Chondrocyte (in vitro differentiated cells): Measurements from ENCODE around the gene ABCG8. TPM values are rescaled to one million over a fixed set of nuclear protein-coding genes. Genes with fewer than 3 reads are reported as not detected.

Source experiments
- DNase-seq: peaks from one replicate; pipeline ENCODE4 v3.0.0; 2021; ENCODE audit warnings: mixed read lengths, low spot score
- H3K27ac Mint-ChIP-seq: one replicate; pipeline ENCODE4 v1.8.0; 2021; ENCODE audit warnings: mild to moderate bottlenecking, moderate library complexity, mixed read lengths; ENCODE audit not compliant: unreplicated experiment
- H3K27me3 Mint-ChIP-seq: 2 replicates; pipeline ENCODE4 v1.8.0; 2021; ENCODE audit warnings: low read depth, mixed read lengths
- H3K36me3 Mint-ChIP-seq: 2 replicates; pipeline ENCODE4 v1.8.0; 2021; ENCODE audit warnings: low read depth, mixed read lengths
- H3K4me1 Mint-ChIP-seq: 2 replicates; pipeline ENCODE4 v1.8.0; 2021; ENCODE audit warnings: low read depth, mild to moderate bottlenecking, mixed read lengths
- H3K4me3 Mint-ChIP-seq: one replicate; pipeline ENCODE4 v1.8.0; 2021; ENCODE audit warnings: mild to moderate bottlenecking, moderate library complexity, mixed read lengths; ENCODE audit not compliant: unreplicated experiment
- H3K9me3 Mint-ChIP-seq: 2 replicates; pipeline ENCODE4 v1.8.0; 2021; ENCODE audit warnings: low read depth, mixed read lengths
- total RNA-seq: library from RNA; stranded (reverse); gene quantifications from 3 replicates; pipeline ENCODE4 v1.2.1, GENCODE V29; 2021
- TF ChIP-seq, protein P1 (sequence below): fragments of 200-600 bp; sonication (generic); IDR thresholded peaks from 2 replicates; pipeline ENCODE4 v1.5.0; 2021; ENCODE audit warnings: antibody characterized with exemption, mild to moderate bottlenecking, moderate library complexity

Gene ABCG8
- total RNA-seq, 1 donor from 2014 or later = not detected

DNA sequence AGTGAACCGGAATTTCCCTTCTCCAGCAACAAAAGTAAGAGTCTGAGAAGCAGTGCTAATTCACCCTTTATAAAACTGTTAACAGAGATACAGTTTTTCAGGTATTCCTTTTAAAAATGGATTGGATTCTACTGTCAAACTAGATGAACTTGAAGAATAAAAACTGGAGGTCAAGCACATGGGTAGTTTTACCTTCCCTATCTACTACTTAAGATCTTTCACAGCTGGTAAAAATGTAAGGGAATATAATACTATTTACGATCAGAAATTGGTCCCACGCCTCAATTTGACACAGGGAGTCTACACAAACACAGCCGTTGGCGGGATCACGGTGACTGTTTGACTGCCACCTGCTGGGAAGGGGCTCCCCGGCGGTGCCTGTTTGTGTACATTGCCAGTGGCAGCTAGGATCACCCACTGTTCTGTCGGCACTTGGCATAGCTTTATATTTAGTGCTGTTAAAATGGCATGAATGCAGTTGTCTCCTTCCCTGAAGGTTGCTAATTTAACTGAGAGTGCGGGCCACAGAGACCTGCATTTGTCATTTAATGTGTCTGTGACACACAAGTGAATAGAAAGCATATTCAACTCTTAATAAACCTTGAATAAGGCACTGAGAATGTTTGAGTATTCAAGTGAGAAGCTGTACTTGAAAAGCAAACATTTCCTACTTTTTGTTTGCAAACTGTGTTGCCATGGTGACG, 59.5 kb downstream of the ABCG8 start:
- Mint-ChIP-seq H3K27ac (peak overlapping the region; percentile 15), H3K36me3 (peaks cover 13% of the 10 kb centered on the region), H3K4me1 (peaks cover 20% of the 10 kb centered on the region), H3K9me3 (no peaks in the 10 kb centered on the region), H3K27me3 (no peaks in the 10 kb centered on the region), H3K4me3 (no peak overlapping the region)
- no peak for DNase-seq
- TF ChIP-seq, protein P1, sequence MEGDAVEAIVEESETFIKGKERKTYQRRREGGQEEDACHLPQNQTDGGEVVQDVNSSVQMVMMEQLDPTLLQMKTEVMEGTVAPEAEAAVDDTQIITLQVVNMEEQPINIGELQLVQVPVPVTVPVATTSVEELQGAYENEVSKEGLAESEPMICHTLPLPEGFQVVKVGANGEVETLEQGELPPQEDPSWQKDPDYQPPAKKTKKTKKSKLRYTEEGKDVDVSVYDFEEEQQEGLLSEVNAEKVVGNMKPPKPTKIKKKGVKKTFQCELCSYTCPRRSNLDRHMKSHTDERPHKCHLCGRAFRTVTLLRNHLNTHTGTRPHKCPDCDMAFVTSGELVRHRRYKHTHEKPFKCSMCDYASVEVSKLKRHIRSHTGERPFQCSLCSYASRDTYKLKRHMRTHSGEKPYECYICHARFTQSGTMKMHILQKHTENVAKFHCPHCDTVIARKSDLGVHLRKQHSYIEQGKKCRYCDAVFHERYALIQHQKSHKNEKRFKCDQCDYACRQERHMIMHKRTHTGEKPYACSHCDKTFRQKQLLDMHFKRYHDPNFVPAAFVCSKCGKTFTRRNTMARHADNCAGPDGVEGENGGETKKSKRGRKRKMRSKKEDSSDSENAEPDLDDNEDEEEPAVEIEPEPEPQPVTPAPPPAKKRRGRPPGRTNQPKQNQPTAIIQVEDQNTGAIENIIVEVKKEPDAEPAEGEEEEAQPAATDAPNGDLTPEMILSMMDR = peak; percentile 75

DNA sequence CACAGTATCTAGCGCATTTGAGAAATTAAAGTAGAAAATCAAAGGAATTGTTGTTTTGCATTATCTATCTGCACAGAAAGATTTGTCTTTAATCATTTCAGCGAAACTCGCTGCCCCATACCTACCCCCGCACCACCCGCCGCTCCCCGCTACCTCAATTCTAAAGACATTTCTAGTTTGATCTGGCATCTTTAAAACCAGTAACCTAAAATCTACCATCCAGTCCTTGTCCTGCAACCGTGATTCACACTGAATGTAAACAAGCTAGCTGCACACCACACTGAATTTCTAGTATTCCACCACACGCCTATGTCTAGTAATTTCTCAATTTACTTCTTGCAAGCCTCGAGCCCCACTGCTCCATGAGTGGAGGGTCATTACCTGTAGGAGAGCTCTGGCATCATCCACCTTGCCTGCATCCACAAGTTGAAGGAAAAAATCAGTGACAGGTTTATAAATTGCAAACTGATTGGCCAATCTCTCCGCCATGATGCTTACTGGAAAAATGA, 60.1 kb downstream of the ABCG8 start:
- DNase-seq = no peak
- no peaks in the 10 kb centered on the region for H3K27me3 Mint-ChIP-seq
- no peak overlapping the region for H3K4me3 Mint-ChIP-seq
- peak overlapping the region; percentile 34 for H3K27ac Mint-ChIP-seq
- no peaks in the 10 kb centered on the region for H3K9me3 Mint-ChIP-seq
- TF ChIP-seq, protein P1 = no peak
- H3K36me3 Mint-ChIP-seq = peaks cover 10% of the 10 kb centered on the region
- H3K4me1 Mint-ChIP-seq = peaks cover 20% of the 10 kb centered on the region

DNA sequence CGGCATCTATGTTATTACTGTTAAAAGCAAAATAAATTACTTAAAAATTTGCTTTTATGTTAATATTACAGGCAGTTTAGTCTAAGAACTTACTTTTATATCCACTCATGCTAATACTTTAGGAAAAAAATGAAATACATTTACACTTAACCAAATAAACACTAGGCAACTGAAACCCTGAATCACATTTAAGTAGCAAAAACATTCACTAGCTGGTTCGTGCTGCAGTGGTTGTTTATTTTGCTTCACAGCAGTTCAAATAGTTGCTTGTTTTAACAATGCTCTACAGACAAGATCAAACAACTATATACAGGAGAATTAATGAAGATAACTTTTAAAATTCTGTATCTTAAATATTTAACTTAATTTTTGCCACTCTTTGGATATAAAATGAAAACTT, 60.8 kb downstream of the ABCG8 start:
- TF ChIP-seq, protein P1 = no peak
- no peak for DNase-seq
- H3K27me3 Mint-ChIP-seq = no peaks in the 10 kb centered on the region
- peaks cover 12% of the 10 kb centered on the region for H3K36me3 Mint-ChIP-seq
- no peak overlapping the region for H3K4me3 Mint-ChIP-seq
- no peaks in the 10 kb centered on the region for H3K9me3 Mint-ChIP-seq
- H3K4me1 Mint-ChIP-seq = peaks cover 20% of the 10 kb centered on the region
- H3K27ac Mint-ChIP-seq = no peak overlapping the region

DNA sequence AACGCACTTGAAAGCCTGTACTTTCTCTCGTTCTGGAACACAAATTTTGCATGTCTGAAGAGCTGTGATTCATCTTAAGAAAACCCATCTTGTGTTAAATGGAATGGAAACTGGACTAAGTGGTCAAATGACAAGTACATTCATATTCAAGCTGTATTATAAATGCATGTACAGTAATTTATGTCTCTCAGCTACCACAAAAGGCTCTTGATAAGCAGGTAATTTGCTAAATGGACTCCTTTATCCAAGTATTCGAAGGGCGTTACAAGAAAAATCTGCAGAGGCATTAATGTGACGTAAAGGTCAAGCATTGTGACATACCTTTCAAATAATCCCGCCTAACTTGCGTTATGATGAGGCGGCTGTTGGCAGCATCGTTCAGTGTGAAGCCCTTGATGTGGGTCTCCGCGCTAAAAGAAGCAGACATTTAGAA, 66.6 kb downstream of the ABCG8 start:
- peaks cover 18% of the 10 kb centered on the region for H3K36me3 Mint-ChIP-seq
- no peak for DNase-seq
- no peaks in the 10 kb centered on the region for H3K9me3 Mint-ChIP-seq
- no peaks in the 10 kb centered on the region for H3K27me3 Mint-ChIP-seq
- no peak overlapping the region for H3K4me3 Mint-ChIP-seq
- TF ChIP-seq, protein P1 = no peak
- H3K4me1 Mint-ChIP-seq = peaks cover 18% of the 10 kb centered on the region
- no peak overlapping the region for H3K27ac Mint-ChIP-seq

DNA sequence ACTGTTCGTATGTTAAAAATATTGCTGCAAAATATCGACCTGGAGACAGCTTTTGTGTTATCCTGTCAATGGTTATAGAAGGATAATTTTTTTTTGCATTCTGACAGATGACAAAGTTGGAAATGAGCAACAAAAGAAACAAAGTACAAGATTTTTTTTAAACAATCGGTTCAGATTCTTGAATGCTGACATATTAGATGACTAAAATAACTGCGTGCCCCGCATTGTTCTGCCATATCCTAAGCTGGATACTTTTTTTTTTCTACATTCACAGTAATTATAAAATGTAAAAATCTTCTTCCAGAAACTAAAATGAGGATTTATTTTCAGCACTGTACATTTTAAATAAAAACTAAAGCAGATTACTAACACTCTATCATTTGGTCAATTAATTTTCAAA, 67.1 kb downstream of the ABCG8 start:
- TF ChIP-seq, protein P1 = no peak
- no peak for DNase-seq
- Mint-ChIP-seq H3K4me1 (peaks cover 18% of the 10 kb centered on the region), H3K36me3 (peaks cover 18% of the 10 kb centered on the region), H3K4me3 (no peak overlapping the region), H3K27ac (peak overlapping the region; percentile 19), H3K27me3 (no peaks in the 10 kb centered on the region), H3K9me3 (no peaks in the 10 kb centered on the region)
